GM12878 (cell line): ENCODE data around the gene PRG3. TPM values are rescaled to one million over a fixed set of nuclear protein-coding genes. Genes with fewer than 3 reads are reported as not detected.

ENCODE experiments used
- BRCA1 ChIP-seq: IDR thresholded peaks from 2 replicates; pipeline ENCODE4 v1.6.1; 2011; ENCODE audit warnings: low read depth, low read length, improper control_type of control experiment
- CTCF ChIP-seq, 3 experiments: IDR thresholded peaks in 2 of 3; conservative IDR thresholded peaks in 1 of 3; 2 replicates each; pipeline ENCODE4 v1.5.1; 2011; ENCODE audit warnings: low read depth in 3 of 3, low read length in 3 of 3, mild to moderate bottlenecking in 3 of 3, control low read depth in 2 of 3, moderate library complexity in 2 of 3, inconsistent platforms in 1 of 3, mixed read lengths in 1 of 3; ENCODE audit not compliant: control insufficient read depth in 2 of 3, insufficient read depth in 1 of 3; ENCODE audit errors: extremely low read depth in 1 of 3
- ETV6 ChIP-seq, 2 experiments: fragments of 450-650 bp in 1 of 2; IDR thresholded peaks in 1 of 2; conservative IDR thresholded peaks in 1 of 2; 2 replicates each; pipeline ENCODE4 v1.6.1; 2014; ENCODE audit warnings: antibody characterized with exemption in 1 of 2, borderline replicate concordance in 1 of 2, low read depth in 1 of 2, mild to moderate bottlenecking in 1 of 2, moderate library complexity in 1 of 2
- HCFC1 ChIP-seq: fragments of 150-350 bp; IDR thresholded peaks from 2 replicates; pipeline ENCODE4 v1.6.1; 2014; ENCODE audit warnings: low read length
- HDGF ChIP-seq: fragments of 450-650 bp; IDR thresholded peaks from 2 replicates; pipeline ENCODE4 v1.6.1; 2016; ENCODE audit warnings: antibody characterized with exemption
- IRF4 ChIP-seq: IDR thresholded peaks from 2 replicates; pipeline ENCODE4 v1.6.1; 2011; ENCODE audit warnings: low read depth, low read length
- MEF2B ChIP-seq: fragments of 450-650 bp; IDR thresholded peaks from 2 replicates; pipeline ENCODE4 v1.6.1; 2018; ENCODE audit warnings: mild to moderate bottlenecking, moderate library complexity; ENCODE audit not compliant: partially characterized antibody, poor library complexity, severe bottlenecking
- MTA3 ChIP-seq: IDR thresholded peaks from 2 replicates; pipeline ENCODE4 v1.6.1; 2012; ENCODE audit warnings: low read length, inconsistent platforms, borderline replicate concordance
- MXI1 ChIP-seq: fragments of 150-350 bp; IDR thresholded peaks from 2 replicates; pipeline ENCODE4 v1.6.1; 2011; ENCODE audit warnings: low read depth, mild to moderate bottlenecking, inconsistent platforms, low read length, improper control_type of control experiment
- NKRF ChIP-seq: fragments of 450-650 bp; conservative IDR thresholded peaks from 2 replicates; pipeline ENCODE4 v1.6.1; 2017; ENCODE audit warnings: mild to moderate bottlenecking, moderate library complexity
- PBX3 ChIP-seq: IDR thresholded peaks from 2 replicates; pipeline ENCODE4 v1.6.1; 2011; ENCODE audit warnings: mild to moderate bottlenecking, low read depth, low read length, moderate library complexity; ENCODE audit not compliant: insufficient replicate concordance
- POLR2AphosphoS2 ChIP-seq: IDR thresholded peaks from 2 replicates; pipeline ENCODE4 v1.6.1; 2011; ENCODE audit warnings: low read depth, mild to moderate bottlenecking, low read length, improper control_type of control experiment, moderate library complexity
- POU2F2 ChIP-seq: IDR thresholded peaks from 3 replicates; pipeline ENCODE4 v1.6.1; 2011; ENCODE audit warnings: low read depth, mild to moderate bottlenecking, low read length, borderline replicate concordance
- SMAD5 ChIP-seq: IDR thresholded peaks from 2 replicates; pipeline ENCODE4 v1.6.1; 2016; ENCODE audit warnings: antibody characterized with exemption, low read depth
- TBL1XR1 ChIP-seq: IDR thresholded peaks from 2 replicates; pipeline ENCODE4 v1.6.1; 2012; ENCODE audit warnings: low read depth, low read length, improper control_type of control experiment
- ZBED1 ChIP-seq: IDR thresholded peaks from 2 replicates; pipeline ENCODE4 v1.6.1; 2016; ENCODE audit warnings: borderline replicate concordance
- ZBTB40 ChIP-seq: fragments of 450-650 bp; IDR thresholded peaks from 2 replicates; pipeline ENCODE4 v1.6.1; 2016; ENCODE audit warnings: mild to moderate bottlenecking, moderate library complexity, borderline replicate concordance
- ZNF207 ChIP-seq: fragments of 450-650 bp; IDR thresholded peaks from 2 replicates; pipeline ENCODE4 v1.6.1; 2014; ENCODE audit warnings: antibody characterized with exemption, mild to moderate bottlenecking, borderline replicate concordance
- ZNF24 ChIP-seq: fragments of 450-650 bp; IDR thresholded peaks from 2 replicates; pipeline ENCODE4 v1.6.1; 2017; ENCODE audit warnings: antibody characterized with exemption, mild to moderate bottlenecking
- ZNF274 ChIP-seq: IDR thresholded peaks from one replicate; pipeline ENCODE4 v1.8.0; 2011; ENCODE audit not compliant: insufficient read length, insufficient read depth
- polyA plus RNA-seq, 11 experiments: library from polyadenylated mRNA; depleted of rRNA in 4 of 11; unstranded in 6 of 11; stranded (reverse) in 5 of 11; fragments of >200 nt; fragmentation: Nextera tagmentation in 4 of 11; fragmentation: Illumina TruSeq in 1 of 11; extraction: Ambion mirVana in 4 of 11; extraction: Trizol in 1 of 11; gene quantifications; 1 replicate in 1 of 11; 2 replicates in 10 of 11; pipeline versions ENCODE4 v1.2.1 to v1.2.3, GENCODE V29; 2011 to 2016; ENCODE audit warnings: inconsistent platforms in 2 of 11, missing spikeins in 2 of 11, low read depth in 1 of 11
- total RNA-seq, 4 experiments: library from RNA; depleted of rRNA in 3 of 4; stranded (reverse); fragments of >200 nt in 3 of 4; fragmentation: Illumina TruSeq in 1 of 4; extraction: Trizol in 1 of 4; gene quantifications; 2 replicates each; pipeline versions ENCODE4 v1.2.1 to v1.2.3, GENCODE V29; 2013 to 2021

Gene PRG3
- total and polyA plus RNA-seq, 10 of the 15 experiments (the other 5 are each of a cell fraction or from before 2014, with no cell fraction given) = not detected

GRCh38 chr11:57335343-57336110 lies 45.4 kb downstream of the PRG3 start, which contains the start of gene SSRP1 (continued):
- peak in 2 of 3 experiments; percentile 3 to 30; a peak in 1 of 6 replicates for TF ChIP-seq CTCF (IDR thresholded peaks at IDR 0.05 in 2 of 3, conservative IDR thresholded peaks at IDR 0.05 in 1 of 3; ENCODE audit: control insufficient read depth in 2 of 3, extremely low read depth in 1 of 3, insufficient read depth in 1 of 3, low read depth in 3 of 3, low read length in 3 of 3)
- peak; percentile 73; the same call in 1 of the 2 replicates for TF ChIP-seq NKRF
- TF ChIP-seq ZNF207 = no peak
- TF ChIP-seq ZNF24 = no peak
- TF ChIP-seq ZNF274 = no peak
- TF ChIP-seq HCFC1 = peak; percentile 69
- no peak; the same call in 1 of the 2 replicates for TF ChIP-seq BRCA1
- TF ChIP-seq POLR2AphosphoS2 = peak; percentile 54
- TF ChIP-seq MXI1 = 0 out of 2 replicates have a peak, but pooled peaks have one; percentile 17
- TF ChIP-seq TBL1XR1 = peak; percentile 20; the same call in 1 of the 2 replicates
- peak; percentile 84; the same call in 2 of the 3 replicates for TF ChIP-seq POU2F2
- TF ChIP-seq MEF2B = no peak
- TF ChIP-seq SMAD5 = no peak
- no peak for TF ChIP-seq HDGF
- TF ChIP-seq PBX3 = no peak
- 0 out of 2 replicates have a peak, but pooled peaks have one; percentile 28 for TF ChIP-seq ZBED1
- no peak for TF ChIP-seq MTA3
- TF ChIP-seq ETV6 (conservative IDR thresholded peaks at IDR 0.05 in 1 of 2, IDR thresholded peaks at IDR 0.05 in 1 of 2; ENCODE audit: borderline replicate concordance in 1 of 2, low read depth in 1 of 2) = no peak
- peak; percentile 73; the same call in 1 of the 2 replicates for TF ChIP-seq ZBTB40
- TF ChIP-seq IRF4 = no peak
